Dermis microvascular lymphatic vessel endothelial cell (primary cell): ENCODE measurements around the gene NOP58. TPM values are rescaled to one million over a fixed set of nuclear protein-coding genes. Genes with fewer than 3 reads are reported as not detected.
"Not testable (repeated sequence)": the region's sequence is repeated elsewhere in the genome, so short reads cannot be mapped to it uniquely, and the experiment has no call there.

Source experiments
- DNase-seq, 2 donors: peaks; one replicate each; pipeline versions ENCODE4 v3.0.0 to v3.0.0-alpha.2; 2010; ENCODE audit warnings: low read depth in 2 of 2
- total RNA-seq: library from RNA; depleted of rRNA; stranded (reverse); fragments of >200 nt; gene quantifications from 2 replicates; pipeline ENCODE4 v1.2.1, GENCODE V29; 2014

The NOP58 gene
- total RNA-seq = 26.9 and 27.9 TPM in 2 replicates

GRCh38 chr2:202265467-202266277 is at the start of gene NOP58:
NOP58 (plus strand) TSS chr2:202265763; CDS start chr2:202265942, 179 bp downstream.
- DNase-seq = peak; percentile 92 to 96

- DNase-seq = no peak
Observed at GRCh38 chr2:202221873-202222272, 43.7 kb upstream of the NOP58 start.

DNA sequence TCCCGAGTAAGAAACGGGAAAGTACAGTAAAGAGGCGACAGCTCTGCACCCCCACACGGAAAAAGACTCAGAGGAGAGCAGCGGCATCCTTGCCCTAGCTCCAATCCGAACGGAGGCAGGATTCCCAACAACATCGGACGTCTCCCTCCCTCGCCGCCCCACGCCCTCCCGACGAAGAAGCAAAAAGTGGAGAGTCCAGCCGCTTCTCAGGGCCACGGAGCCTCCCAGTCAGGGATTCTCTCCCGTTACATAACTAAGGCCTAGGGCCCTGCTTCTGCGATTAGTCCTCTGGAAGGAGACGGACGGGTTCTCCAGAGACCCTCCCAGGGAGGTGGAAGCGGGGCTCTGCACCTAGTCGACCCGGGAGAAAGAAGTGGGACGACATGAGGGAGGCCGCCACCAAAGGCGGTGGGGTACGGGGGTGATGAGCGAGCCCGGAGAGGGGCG is 27.8 kb upstream of the NOP58 start:
- peak in 1 of 2 donors; percentile 61 for DNase-seq

DNA sequence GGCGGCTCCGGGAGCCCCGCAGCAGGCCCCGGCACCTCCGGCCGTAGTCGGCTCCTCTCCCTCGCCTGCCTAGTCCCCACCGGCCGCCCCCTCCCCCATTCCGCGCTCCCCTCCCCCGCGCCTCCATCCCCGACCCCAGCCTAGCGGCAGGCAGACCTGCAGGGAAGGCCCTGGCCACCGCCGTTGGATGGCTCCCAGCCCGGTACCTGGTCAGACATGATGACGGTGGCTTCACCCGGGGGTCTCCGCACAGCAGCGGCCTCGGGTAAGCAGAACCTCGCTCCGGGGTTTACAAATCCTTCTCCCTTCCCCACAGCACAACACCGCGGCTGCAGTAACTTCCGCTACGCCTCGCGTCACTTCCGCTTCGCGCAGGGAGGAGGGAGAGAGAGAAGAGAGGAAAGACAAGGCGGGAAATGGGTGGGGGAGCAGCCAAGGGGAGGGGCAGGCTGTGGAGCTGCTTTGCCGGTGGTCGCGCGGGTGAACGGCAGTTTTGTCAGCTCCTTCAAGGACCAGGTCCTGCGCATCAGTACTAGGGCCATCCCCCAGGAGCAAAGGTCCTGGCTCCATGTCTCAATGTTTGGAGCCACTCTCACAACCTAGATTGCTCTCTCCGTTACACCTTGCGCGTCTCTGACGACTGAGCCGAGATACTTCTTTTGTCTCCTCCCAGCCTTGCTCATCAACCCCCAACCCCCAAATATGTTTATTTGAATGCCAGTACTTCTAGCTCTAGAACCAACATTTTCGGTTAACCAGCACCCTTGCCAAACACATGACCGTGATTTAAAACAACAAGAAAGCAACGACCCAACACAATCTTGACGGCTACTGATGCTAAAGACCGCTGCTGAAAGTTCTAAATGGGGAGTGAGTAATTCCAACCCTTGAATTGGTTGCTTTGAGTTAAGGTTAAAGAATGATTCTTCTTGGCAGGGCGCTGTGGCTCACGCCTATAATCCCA is 27.0 kb upstream of the NOP58 start, which contains the start of gene SUMO1:
Gene SUMO1, minus strand, starts transcription at position 364 of the 964 bp plus-strand sequence. Its CDS starts 146 bp downstream, at position 218.
- peak; percentile 84 to 90 for DNase-seq

DNA sequence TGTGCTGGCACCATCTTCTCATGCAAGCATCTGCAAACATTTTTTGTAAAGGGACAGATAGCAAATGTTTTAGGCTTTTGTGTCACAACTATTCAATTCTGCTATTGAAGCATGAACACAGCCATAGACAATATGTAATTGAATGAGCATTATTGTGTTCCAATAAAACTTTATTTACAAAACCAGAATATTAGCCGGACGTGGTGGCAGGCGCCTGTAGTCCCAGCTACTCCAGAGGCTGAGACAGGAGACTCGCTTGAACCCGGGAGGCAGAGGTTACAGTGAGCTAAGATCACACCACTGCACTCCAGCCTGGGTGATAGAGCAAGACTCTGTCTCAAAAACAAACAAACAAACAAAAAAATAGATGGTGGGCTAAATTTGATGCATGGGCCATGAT is 17.9 kb upstream of the NOP58 start:
- DNase-seq = not testable (repeated sequence)

- peak; percentile 40 to 78 for DNase-seq
Observed at GRCh38 chr2:202249521-202250253, 15.9 kb upstream of the NOP58 start.

GRCh38 chr2:202251494-202251893 is 14.1 kb upstream of the NOP58 start:
- DNase-seq = peak in 1 of 2 donors; percentile 94

DNA sequence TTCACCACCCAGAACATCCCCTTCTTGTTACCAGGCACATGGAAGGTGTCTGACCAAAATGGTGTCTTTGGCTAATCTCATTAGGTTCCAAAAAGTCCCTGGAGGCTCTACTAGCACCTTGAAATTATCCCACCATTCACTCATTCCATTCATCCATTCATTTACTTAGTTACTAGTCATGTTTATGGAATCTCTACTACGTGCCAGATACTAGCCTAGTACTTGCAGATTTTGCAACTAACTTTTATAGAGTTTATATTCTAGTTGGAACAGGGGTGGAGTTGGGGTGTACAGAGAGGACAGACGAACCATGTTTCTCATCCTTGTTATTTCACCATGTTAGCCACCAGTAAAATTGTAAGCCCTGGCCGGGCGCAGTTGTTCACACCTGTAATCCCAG is 4.0 kb upstream of the NOP58 start:
- DNase-seq = no peak

GRCh38 chr2:202267495-202267894 is 1.9 kb downstream of the NOP58 start:
- no peak for DNase-seq

DNA sequence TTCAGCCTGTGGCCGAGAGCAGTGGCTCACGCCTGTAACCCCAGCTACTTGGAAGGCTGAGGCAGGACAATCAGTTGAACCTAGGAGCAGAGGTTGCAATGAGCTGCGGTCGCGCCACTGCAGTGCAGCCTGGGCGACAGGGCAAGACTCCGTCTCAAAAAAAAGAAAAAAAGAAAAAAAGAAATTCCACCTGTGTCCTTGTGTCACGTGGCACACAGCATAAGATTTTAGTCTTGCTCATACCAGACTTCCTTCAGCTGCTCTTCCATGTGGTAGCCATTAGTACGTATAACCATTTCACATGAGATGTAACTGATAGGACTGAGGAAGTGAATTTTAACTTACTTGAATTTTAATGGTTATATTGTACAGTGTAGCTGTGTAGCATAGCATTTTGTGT is 4.0 kb downstream of the NOP58 start:
- DNase-seq = no peak

DNA sequence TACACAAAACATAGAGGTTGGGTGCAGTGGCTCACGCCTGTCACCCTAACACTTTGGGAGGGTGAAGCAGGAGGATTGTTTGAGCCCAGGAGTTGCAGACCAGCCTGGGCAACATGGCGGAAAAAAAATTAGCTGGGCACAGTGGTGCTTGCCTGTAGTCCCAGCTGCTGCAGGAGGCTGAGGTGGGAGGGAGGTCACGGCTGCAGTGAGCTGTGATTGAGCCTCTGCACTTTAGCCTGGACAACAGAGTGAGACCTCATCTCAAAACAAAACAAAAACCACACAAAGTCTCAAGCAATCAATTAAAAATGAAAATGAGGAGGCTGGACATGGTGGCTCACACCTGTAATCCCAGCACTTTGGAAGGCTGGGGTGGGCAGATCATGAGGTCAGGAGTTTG is 4.9 kb downstream of the NOP58 start:
- no peak for DNase-seq

GRCh38 chr2:202276078-202276720 is 10.6 kb downstream of the NOP58 start:
- peak in 1 of 2 donors; percentile 11 for DNase-seq

DNA sequence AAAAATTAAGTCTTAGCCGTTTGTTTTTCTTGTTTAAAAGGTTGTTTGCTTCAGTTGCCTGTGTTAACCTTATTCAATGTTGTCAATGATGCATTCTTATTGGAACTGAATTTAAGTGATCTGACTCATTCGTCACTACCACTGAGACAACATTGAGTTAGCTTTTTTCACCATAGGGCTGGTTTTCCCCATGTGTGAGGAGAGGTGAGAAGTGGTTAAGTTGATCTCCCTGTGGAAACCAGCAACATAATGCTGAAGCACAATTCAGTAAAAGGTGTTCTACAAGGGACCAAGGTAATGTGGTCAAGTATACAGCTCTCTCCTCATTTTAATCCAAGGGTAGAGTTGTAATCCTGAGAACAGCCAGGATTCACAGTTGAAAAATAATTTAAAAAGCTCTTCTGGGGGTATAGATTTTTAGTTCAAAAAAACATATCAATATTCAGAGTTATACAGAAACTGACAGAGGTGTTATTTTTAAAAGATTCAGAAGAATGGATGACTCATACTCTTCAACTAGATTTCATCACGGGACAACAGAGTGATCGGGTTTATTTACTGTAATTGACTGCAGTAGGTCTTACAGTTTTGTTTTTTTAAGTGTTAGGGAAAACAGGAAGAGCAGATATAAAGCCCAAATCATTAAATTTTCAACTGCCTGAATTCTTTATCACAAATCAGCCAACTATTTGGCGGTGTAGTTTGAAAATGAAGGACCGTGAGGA is 12.6 kb downstream of the NOP58 start:
- DNase-seq = peak; percentile 58 to 92

GRCh38 chr2:202278944-202279343 is 13.4 kb downstream of the NOP58 start:
- DNase-seq = peak in 1 of 2 donors; percentile 86

GRCh38 chr2:202286595-202286994 is 21.0 kb downstream of the NOP58 start:
- no peak for DNase-seq

DNA sequence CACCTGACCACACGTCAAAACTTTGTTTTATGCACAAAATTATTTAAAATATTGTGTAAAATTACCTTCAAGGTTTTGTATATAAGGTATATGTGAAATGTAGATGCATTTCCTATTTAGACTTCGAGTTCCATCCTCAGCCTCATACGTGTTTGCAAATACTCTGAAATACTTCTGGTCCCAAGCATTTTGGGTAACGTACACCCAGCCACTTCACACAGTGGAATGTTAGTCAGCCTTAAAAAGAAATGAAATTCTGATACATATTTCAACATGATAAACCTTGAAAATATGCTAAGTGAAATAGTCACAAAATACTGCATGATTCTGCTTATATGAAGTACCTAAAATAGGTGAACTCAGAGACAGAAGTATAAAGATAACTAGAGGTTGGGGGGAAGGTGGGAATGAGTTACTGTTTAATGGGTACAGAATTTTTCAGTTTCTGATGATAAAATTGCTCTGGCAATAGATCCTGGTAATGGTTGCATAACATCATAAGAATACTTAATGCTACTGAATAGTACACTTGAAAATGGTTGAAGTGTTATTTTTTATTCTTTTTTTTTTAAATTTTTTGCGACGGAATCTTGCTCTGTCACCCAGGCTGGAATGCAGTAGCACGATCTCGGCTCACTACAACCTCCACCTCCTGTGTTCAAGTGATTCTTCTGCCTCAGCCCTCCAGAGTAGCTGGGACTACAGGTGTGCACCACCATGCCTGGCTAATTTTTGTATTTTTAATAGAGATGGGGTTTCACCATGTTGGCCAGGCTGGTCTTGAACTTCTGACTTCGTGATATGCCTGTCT is 24.0 kb downstream of the NOP58 start:
- DNase-seq = no peak

DNA sequence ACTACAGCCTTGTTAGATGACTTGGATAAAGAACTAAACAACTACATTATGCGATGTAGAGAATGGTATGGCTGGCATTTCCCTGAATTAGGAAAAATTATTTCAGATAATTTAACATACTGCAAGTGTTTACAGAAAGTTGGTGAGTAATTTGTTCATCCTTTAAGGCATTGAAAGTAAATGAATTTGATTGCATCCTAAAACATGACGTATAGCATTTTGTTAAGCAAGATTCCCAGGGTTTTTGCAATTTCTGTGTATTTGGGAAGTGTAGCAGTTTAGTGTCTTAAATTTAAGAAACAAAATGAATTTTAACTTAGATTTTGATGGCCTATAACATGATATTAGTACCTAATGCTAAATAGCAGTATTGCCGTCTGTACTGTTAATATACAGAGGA is 24.8 kb downstream of the NOP58 start:
- DNase-seq = no peak

DNA sequence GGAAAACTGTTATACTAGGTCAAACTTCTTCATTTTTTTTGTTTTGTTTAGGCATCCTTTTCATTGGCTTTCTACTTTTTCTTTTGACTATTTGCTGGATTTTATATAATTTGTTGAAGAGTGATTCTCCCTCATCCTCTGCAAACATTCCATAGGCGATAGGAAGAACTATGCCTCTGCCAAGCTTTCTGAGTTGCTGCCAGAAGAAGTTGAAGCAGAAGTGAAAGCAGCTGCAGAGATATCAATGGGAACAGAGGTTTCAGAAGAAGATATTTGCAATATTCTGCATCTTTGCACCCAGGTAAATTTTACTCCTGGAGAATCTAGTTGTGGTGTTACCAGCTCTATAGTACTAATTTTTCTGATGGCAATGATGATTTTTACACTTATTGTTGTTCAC is 25.4 kb downstream of the NOP58 start:
- DNase-seq = no peak

DNA sequence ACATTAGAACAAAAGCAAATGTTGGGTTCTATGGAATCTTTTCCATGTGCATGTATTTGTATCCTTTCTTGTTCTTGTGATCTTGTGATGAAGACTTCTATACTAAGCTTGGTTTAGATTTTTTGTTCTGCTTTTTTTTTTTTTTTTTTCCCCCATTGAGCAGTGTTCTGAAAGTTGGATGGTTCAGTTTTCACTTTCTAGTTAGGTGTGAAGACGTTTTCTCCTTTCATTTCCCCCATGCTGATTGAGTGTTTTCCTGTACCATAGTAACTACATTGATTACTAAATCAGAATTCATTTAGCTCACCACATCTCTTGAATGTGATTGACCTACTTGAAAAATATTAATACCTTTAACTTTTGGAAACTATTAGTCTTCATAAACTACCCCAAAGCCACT is 34.1 kb downstream of the NOP58 start:
- DNase-seq = no peak
